Hepatocyte (in vitro differentiated cells): ENCODE data around the gene CRABP1. TPM values are rescaled to one million over a fixed set of nuclear protein-coding genes. Genes with fewer than 3 reads are reported as not detected.
A peak's percentile ranks its signal among the peaks of the same experiment; 100 is the strongest.
"Not testable (repeated sequence)": the region's sequence is repeated elsewhere in the genome, so short reads cannot be mapped to it uniquely, and the experiment has no call there.

Experiments used
- DNase-seq: peaks from one replicate; pipeline ENCODE4 v3.0.0-alpha.2; 2016; ENCODE audit warnings: low spot score
- H2AFZ ChIP-seq: fragments of 200-600 bp; sonication (generic); 2 replicates; pipeline ENCODE4 v1.6.0; 2016; ENCODE audit warnings: antibody characterized with exemption, mild to moderate bottlenecking
- H3K27ac ChIP-seq: fragments of 200-600 bp; sonication (generic); 2 replicates; pipeline ENCODE4 v1.5.1; 2016; ENCODE audit warnings: mild to moderate bottlenecking
- H3K27me3 ChIP-seq: fragments of 200-600 bp; sonication (generic); 2 replicates; pipeline ENCODE4 v1.6.1; 2016
- H3K36me3 ChIP-seq: fragments of 200-600 bp; sonication (generic); replicated peaks from 2 replicates; pipeline ENCODE4 v1.5.1; 2016; ENCODE audit warnings: low read depth; ENCODE audit not compliant: insufficient read depth
- H3K4me1 ChIP-seq: fragments of 200-600 bp; sonication (generic); 2 replicates; pipeline ENCODE4 v1.5.1; 2016; ENCODE audit warnings: mild to moderate bottlenecking, moderate library complexity; ENCODE audit not compliant: insufficient read depth
- H3K4me2 ChIP-seq: fragments of 200-600 bp; sonication (generic); 2 replicates; pipeline ENCODE4 v1.6.0; 2016
- H3K4me3 ChIP-seq: fragments of 200-600 bp; sonication (generic); 2 replicates; pipeline ENCODE4 v1.5.1; 2016; ENCODE audit warnings: mild to moderate bottlenecking
- H3K79me2 ChIP-seq: fragments of 200-600 bp; sonication (generic); 2 replicates; pipeline ENCODE4 v1.6.0; 2017; ENCODE audit warnings: mild to moderate bottlenecking
- H3K9me2 ChIP-seq: fragments of 200-600 bp; sonication (generic); replicated peaks from 2 replicates; pipeline ENCODE4 v1.6.0; 2017; ENCODE audit warnings: mild to moderate bottlenecking; ENCODE audit not compliant: insufficient read depth
- H3K9me3 ChIP-seq: fragments of 200-600 bp; sonication (generic); 2 replicates; pipeline ENCODE4 v1.5.1; 2016; ENCODE audit warnings: low read depth, mild to moderate bottlenecking
- H4K20me1 ChIP-seq: fragments of 200-600 bp; sonication (generic); 2 replicates; pipeline ENCODE4 v1.6.0; 2016; ENCODE audit warnings: mild to moderate bottlenecking; ENCODE audit not compliant: insufficient read depth, poor library complexity, severe bottlenecking
- EZH2 ChIP-seq: fragments of 200-600 bp; sonication (generic); IDR thresholded peaks from 2 replicates; pipeline ENCODE4 v1.6.1; 2016; ENCODE audit warnings: antibody characterized with exemption, mild to moderate bottlenecking, borderline replicate concordance
- EZH2phosphoT487 ChIP-seq: fragments of 200-600 bp; sonication (generic); IDR thresholded peaks from one replicate; pipeline ENCODE4 v1.6.1; 2018; ENCODE audit warnings: antibody characterized with exemption, mild to moderate bottlenecking, low read depth, moderate library complexity; ENCODE audit not compliant: unreplicated experiment, severe bottlenecking
- WGBS: methylation state at CpG from one replicate; pipeline ENCODE4 v1.1.6; 2016; ENCODE audit warnings: low lambda C conversion rate; ENCODE audit errors: missing lambda C conversion rate; 5-methylcytosine and 5-hydroxymethylcytosine counted together
- polyA plus RNA-seq: library from polyadenylated mRNA; unstranded; fragments of >200 nt; fragmentation: Nextera tagmentation; extraction: Ambion mirVana; gene quantifications from 2 replicates; pipeline ENCODE4 v1.2.1, GENCODE V29; 2016
- total RNA-seq: library from RNA; depleted of rRNA; stranded (reverse); fragments of >200 nt; gene quantifications from 2 replicates; pipeline ENCODE4 v1.2.3, GENCODE V29; 2014
- TF ChIP-seq, protein P1 (sequence below): fragments of 200-600 bp; sonication (generic); IDR thresholded peaks from 2 replicates; pipeline ENCODE4 v1.5.1; 2016; ENCODE audit warnings: antibody characterized with exemption, mild to moderate bottlenecking; ENCODE audit not compliant: poor library complexity

CRABP1 gene
- total and polyA plus RNA-seq, 2 experiments from 2014 or later = 140 to 179 TPM

DNA sequence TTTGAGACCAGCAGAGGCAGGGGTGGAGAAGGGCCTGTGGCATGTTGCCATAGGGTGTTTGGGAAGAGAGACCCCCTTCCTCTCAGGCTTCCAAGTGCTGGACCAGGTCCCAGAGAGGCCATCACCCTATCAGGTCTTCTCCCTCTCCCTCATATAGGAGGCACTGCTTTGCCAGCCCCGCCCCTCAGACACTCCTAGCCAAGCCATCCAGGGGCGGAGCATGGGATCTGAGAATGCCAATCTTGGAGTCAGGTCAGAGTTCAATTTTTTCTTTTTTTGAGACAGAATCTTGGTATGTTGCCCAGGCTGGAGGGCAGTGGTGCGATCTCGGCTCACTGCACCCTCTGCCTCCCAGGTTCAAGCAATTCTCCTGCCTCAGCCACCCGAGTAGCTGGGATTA, 32.7 kb downstream of the CRABP1 start:
- Histone ChIP-seq H3K27me3 (no peaks in the 10 kb centered on the region), H2AFZ (no peak overlapping the region), H3K36me3 (no peaks in the 10 kb centered on the region), H3K27ac (no peak overlapping the region), H3K9me3 (no peaks in the 10 kb centered on the region), H3K9me2 (no peaks in the 10 kb centered on the region), H3K4me3 (no peak overlapping the region), H4K20me1 (no peaks in the 10 kb centered on the region), H3K4me2 (no peak overlapping the region), H3K4me1 (peaks cover 26% of the 10 kb centered on the region), H3K79me2 (no peaks in the 10 kb centered on the region)
- DNase-seq = peak; percentile 57
- 93% methylated on average over 5 of the region's 5 CpGs for WGBS
- no peak for TF ChIP-seq EZH2phosphoT487
- no peak for TF ChIP-seq EZH2
- TF ChIP-seq, protein P1, sequence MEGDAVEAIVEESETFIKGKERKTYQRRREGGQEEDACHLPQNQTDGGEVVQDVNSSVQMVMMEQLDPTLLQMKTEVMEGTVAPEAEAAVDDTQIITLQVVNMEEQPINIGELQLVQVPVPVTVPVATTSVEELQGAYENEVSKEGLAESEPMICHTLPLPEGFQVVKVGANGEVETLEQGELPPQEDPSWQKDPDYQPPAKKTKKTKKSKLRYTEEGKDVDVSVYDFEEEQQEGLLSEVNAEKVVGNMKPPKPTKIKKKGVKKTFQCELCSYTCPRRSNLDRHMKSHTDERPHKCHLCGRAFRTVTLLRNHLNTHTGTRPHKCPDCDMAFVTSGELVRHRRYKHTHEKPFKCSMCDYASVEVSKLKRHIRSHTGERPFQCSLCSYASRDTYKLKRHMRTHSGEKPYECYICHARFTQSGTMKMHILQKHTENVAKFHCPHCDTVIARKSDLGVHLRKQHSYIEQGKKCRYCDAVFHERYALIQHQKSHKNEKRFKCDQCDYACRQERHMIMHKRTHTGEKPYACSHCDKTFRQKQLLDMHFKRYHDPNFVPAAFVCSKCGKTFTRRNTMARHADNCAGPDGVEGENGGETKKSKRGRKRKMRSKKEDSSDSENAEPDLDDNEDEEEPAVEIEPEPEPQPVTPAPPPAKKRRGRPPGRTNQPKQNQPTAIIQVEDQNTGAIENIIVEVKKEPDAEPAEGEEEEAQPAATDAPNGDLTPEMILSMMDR = no peak

DNA sequence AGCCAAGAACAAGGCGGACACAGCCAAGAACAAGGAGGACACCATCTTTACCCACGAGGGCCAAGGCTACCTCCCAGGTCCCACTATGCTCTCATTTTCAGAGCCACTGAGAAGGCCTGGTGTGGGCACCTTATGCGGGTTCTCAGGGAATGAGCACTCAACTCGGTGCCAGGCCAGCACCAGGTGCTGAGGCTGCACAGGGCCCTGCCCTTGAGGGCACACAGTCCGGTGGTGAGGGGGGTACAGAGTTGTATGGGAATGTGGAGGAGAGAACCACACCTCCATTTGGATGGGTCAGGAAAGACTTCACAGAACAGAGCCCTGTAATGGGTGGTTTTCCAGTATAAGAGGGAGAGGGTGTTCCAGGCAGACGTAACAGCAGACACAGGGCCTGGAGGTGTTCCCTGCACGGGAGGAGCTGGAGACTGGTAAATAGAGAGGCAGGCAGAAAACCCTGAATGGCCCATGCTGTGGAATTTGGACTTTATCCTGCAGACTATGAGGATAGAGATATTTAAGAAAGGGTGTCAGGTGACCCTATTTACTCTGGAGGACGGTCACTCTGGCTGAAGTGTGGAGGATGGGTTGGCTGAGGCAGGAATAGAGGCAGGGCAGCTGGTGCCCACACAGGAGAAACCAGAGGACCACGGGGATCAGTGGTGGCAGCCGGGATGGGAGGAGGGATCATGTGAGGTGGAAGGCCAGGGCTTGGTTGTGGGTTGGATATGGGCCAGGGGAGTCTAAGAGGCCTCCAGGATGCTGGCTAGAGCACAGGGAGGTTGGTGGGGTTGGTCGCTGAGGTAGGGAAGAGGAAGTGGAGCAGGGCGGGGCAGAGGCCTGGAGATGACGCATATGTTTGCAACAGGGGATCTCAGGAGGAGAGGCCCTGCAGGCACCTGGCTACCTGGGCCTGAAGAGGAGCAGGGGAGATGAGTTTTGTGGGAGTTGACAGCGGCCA, 34.6 kb downstream of the CRABP1 start:
- H3K4me2 ChIP-seq = peak overlapping the region; percentile 57
- no peaks in the 10 kb centered on the region for H4K20me1 ChIP-seq
- peak; percentile 85 for DNase-seq
- H3K9me3 ChIP-seq = no peaks in the 10 kb centered on the region
- H3K4me1 ChIP-seq = peaks cover 26% of the 10 kb centered on the region
- TF ChIP-seq, protein P1 = no peak
- no peak for TF ChIP-seq EZH2phosphoT487
- TF ChIP-seq EZH2 = no peak
- 61% methylated on average over 14 of the region's 14 CpGs for WGBS
- H3K9me2 ChIP-seq = no peaks in the 10 kb centered on the region
- H3K27ac ChIP-seq = peak overlapping the region; percentile 98
- H3K36me3 ChIP-seq = no peaks in the 10 kb centered on the region
- H3K27me3 ChIP-seq = no peaks in the 10 kb centered on the region
- no peaks in the 10 kb centered on the region for H3K79me2 ChIP-seq
- no peak overlapping the region for H2AFZ ChIP-seq
- H3K4me3 ChIP-seq = no peak overlapping the region

DNA sequence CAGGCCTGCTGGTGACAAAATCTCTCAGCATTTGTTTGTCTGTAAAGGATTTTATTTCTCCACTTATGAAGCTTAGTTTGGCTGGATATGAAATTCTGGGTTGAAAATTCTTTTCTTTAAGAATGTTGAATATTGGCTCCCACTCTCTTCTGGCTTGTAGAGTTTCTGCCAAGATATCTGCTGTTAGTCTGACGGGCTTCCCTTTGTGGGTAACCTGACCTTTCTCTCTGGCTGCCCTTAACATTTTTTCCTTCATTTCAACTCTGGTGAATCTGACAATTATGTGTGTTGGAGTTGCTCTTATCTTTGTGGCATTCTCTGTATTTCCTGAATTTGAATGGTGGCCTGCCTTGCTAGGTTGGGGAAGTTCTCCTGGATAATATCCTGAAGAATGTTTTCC, 40.0 kb downstream of the CRABP1 start:
- not testable (repeated sequence) for DNase-seq, H3K4me3 ChIP-seq, H3K4me2 ChIP-seq, H4K20me1 ChIP-seq, H3K79me2 ChIP-seq, H3K9me2 ChIP-seq, H3K9me3 ChIP-seq, H3K27me3 ChIP-seq, H3K27ac ChIP-seq, H2AFZ ChIP-seq, H3K36me3 ChIP-seq
- peaks cover 12% of the 10 kb centered on the region for H3K4me1 ChIP-seq
- WGBS = 72% methylated on average over 1 of the region's 1 CpG

DNA sequence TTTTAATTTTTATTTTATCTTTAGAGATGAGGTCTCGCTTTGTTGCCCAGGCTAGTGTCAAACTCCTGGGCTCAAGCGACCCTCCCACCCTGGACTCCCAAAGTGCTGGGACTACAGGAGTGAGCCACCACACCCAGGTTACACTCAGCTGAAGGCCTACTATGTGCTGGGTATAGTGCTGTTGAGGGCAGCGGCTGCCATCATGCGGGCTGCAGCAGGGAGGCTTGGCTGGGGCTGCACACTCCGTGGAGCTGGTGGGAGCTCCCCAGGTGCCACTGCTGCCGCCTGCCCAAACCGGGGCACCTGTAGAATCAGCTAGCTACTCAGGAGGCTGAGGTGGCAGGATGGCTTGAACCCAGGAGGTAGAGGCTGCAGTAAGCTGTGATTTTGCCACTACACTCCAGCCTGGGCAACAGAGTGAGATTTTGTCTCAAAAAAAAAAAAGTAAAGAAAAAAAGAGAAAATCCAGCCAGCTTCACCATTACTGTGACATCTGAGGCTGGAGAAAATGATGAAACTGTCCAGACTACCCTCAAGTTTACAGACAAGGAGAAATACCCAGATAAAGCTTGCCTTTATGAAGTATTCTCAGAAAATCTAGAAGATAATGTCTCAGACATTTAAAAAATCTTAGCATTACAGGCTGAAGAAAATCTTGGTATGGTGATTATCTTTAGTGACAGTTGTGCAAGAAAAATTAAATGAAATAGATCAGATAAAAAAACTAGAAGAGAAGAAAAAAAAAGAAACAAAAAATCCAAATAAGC, 42.1 kb downstream of the CRABP1 start:
- TF ChIP-seq EZH2 = no peak
- H3K4me2 ChIP-seq = no peak overlapping the region
- H2AFZ ChIP-seq = no peak overlapping the region
- no peaks in the 10 kb centered on the region for H4K20me1 ChIP-seq
- DNase-seq = no peak
- H3K27me3 ChIP-seq = no peaks in the 10 kb centered on the region
- H3K36me3 ChIP-seq = no peaks in the 10 kb centered on the region
- no peak overlapping the region for H3K4me3 ChIP-seq
- no peaks in the 10 kb centered on the region for H3K79me2 ChIP-seq
- 94% methylated on average over 7 of the region's 7 CpGs for WGBS
- H3K4me1 ChIP-seq = peaks cover 15% of the 10 kb centered on the region
- no peaks in the 10 kb centered on the region for H3K9me2 ChIP-seq
- no peaks in the 10 kb centered on the region for H3K9me3 ChIP-seq
- H3K27ac ChIP-seq = no peak overlapping the region
